ENCODE measurements around the gene PTPRD. TPM values are rescaled to one million over a fixed set of nuclear protein-coding genes. Genes with fewer than 3 reads are reported as not detected.

Gene PTPRD
- total RNA-seq, 1 experiment from 2014 or later, result 32.5 TPM

DNA sequence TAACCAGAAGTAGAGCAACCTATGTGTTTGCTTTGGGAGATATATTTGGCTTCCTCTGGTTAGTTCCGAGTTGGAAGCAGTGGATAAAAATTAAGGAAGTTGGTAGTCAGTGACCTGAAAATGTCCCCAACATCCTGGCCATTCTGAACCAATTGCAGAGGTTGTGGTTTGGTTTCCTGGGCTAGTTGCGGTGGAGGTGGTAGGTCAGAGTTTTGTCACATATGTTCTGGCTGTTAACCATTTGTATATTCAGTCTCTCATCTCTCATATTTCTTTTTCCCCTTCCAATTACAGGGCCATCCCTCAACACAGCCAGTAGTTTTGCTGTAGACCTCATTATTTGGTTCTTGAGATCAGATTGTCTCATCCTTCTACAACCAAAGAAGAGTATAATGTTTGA lies 1026.9 kb downstream of the PTPRD start:
- Histone ChIP-seq H2AFZ (ENCODE audit: low read length) (no peak overlapping the region), H2BK20ac (ENCODE audit: low read depth, low read length, poor library complexity, severe bottlenecking) (no peak overlapping the region), H4K20me1 (ENCODE audit: control insufficient read depth, insufficient read depth, insufficient read length) (no peaks in the 10 kb centered on the region), H2BK120ac (ENCODE audit: low read depth, low read length, poor library complexity, severe bottlenecking) (no peak overlapping the region), H3K9me3 (ENCODE audit: control insufficient read depth, low read depth, low read length) (no peaks in the 10 kb centered on the region), H3K27me3 (ENCODE audit: insufficient read depth, low read length) (no peaks in the 10 kb centered on the region), H4K5ac (ENCODE audit: insufficient read length, low read depth, low read length) (no peak overlapping the region), H3K23me2 (ENCODE audit: insufficient read length, low read depth, low read length, poor library complexity, severe bottlenecking) (no peaks in the 10 kb centered on the region), H3K79me1 (ENCODE audit: insufficient read depth, low read depth, low read length, poor library complexity, severe bottlenecking) (no peaks in the 10 kb centered on the region), H3K4me1 (ENCODE audit: insufficient read depth, low read length) (no peaks in the 10 kb centered on the region), H3K27ac (ENCODE audit: insufficient read length, low read depth, low read length) (no peak overlapping the region), H3K56ac (ENCODE audit: insufficient read length, low read depth, low read length) (no peak overlapping the region), H3K18ac (ENCODE audit: insufficient read length, low read depth, low read length) (no peak overlapping the region), H3K14ac (ENCODE audit: insufficient read depth, low read length) (no peak overlapping the region), H3K9ac (ENCODE audit: extremely low read depth, insufficient read length, low read length) (no peak overlapping the region), H3K79me2 (ENCODE audit: insufficient read depth, low read length) (no peaks in the 10 kb centered on the region), H2AK5ac (ENCODE audit: insufficient read length, low read length) (no peak overlapping the region), H4K91ac (ENCODE audit: insufficient read length, low read depth, low read length) (no peak overlapping the region), H2BK15ac (ENCODE audit: low read depth, low read length) (no peak overlapping the region), H2BK5ac (ENCODE audit: insufficient read length, low read length) (no peak overlapping the region), H3K4me2 (ENCODE audit: insufficient read depth, insufficient read length, low read length) (no peak overlapping the region), H2BK12ac (ENCODE audit: insufficient read length, low read depth, low read length) (no peak overlapping the region), H3K23ac (ENCODE audit: insufficient read length, low read depth, low read length) (no peak overlapping the region), H4K8ac (replicated peaks; ENCODE audit: insufficient read length, low read depth, low read length) (no peak overlapping the region), H3T11ph (ENCODE audit: low read length) (no peak overlapping the region), H3K4ac (ENCODE audit: low read depth, low read length) (no peak overlapping the region)
- DNase-seq, result no peak
- Mint-ChIP-seq H3K4me1 (peaks cover 9 to 10% of the 10 kb centered on the region in 2 experiments), H3K4me3 (no peak overlapping the region), H3K27me3 (ENCODE audit: low read depth) (no peaks in the 10 kb centered on the region), H3K9me3 (no peaks in the 10 kb centered on the region), H3K36me3 (ENCODE audit: insufficient read depth in 1 of 3, low read depth in 3 of 3) (no peaks in the 10 kb centered on the region), H3K27ac (no peak overlapping the region)
- WGBS (ENCODE audit: extremely low coverage, insufficient read length, low lambda C conversion rate), result no CpG with 5 or more reads among the region's 2 CpGs
- TF ChIP-seq, protein P1, sequence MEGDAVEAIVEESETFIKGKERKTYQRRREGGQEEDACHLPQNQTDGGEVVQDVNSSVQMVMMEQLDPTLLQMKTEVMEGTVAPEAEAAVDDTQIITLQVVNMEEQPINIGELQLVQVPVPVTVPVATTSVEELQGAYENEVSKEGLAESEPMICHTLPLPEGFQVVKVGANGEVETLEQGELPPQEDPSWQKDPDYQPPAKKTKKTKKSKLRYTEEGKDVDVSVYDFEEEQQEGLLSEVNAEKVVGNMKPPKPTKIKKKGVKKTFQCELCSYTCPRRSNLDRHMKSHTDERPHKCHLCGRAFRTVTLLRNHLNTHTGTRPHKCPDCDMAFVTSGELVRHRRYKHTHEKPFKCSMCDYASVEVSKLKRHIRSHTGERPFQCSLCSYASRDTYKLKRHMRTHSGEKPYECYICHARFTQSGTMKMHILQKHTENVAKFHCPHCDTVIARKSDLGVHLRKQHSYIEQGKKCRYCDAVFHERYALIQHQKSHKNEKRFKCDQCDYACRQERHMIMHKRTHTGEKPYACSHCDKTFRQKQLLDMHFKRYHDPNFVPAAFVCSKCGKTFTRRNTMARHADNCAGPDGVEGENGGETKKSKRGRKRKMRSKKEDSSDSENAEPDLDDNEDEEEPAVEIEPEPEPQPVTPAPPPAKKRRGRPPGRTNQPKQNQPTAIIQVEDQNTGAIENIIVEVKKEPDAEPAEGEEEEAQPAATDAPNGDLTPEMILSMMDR (conservative IDR thresholded peaks at IDR 0.05), result no peak

All from H9 (cell line).